Left lung (tissue), 10 donors: ENCODE data around the gene TBCB. TPM values are rescaled to one million over a fixed set of nuclear protein-coding genes. Genes with fewer than 3 reads are reported as not detected.

Experiments
- ATAC-seq: fragments of 200-7000 bp; cut with Tn5 transposase; one replicate; pipeline ENCODE4 v1.9.1; 2020; ENCODE audit warnings: moderate library complexity
- DNase-seq, 4 donors: peaks; one replicate each; pipeline ENCODE4 v3.0.0-alpha.2; 2013 to 2020
- H3K27ac ChIP-seq, 2 donors: fragments of 200-600 bp; sonication (generic) in 1 of 2; one replicate each; pipeline versions ENCODE4 v1.5.0 to v1.8.0; 2020 to 2021
- H3K27me3 ChIP-seq, 2 donors: fragments of 200-600 bp; sonication (generic) in 1 of 2; one replicate each; pipeline versions ENCODE4 v1.5.0 to v1.8.0; 2020 to 2021
- H3K36me3 ChIP-seq, 2 donors: fragments of 200-600 bp; sonication (generic) in 1 of 2; one replicate each; pipeline versions ENCODE4 v1.5.0 to v1.8.0; 2020 to 2021
- H3K4me1 ChIP-seq, 2 donors: fragments of 200-600 bp; one replicate each; pipeline ENCODE4 v1.8.0; 2021
- H3K4me3 ChIP-seq, 2 donors: fragments of 200-600 bp; sonication (generic) in 1 of 2; one replicate each; pipeline versions ENCODE4 v1.5.0 to v1.8.0; 2020 to 2021; ENCODE audit warnings: mild to moderate bottlenecking in 1 of 2
- H3K9me3 ChIP-seq, 2 donors: fragments of 200-600 bp; sonication (generic) in 1 of 2; one replicate each; pipeline versions ENCODE4 v1.5.0 to v1.8.0; 2020 to 2021
- intact Hi-C, 2 donors: fragments of 100-400 bp; cut with DNase I; formaldehyde crosslinking; loops; one replicate each; pipeline versions ENCODE4 v1.11.2 to v1.14.2; 2022
- polyA plus RNA-seq, 6 donors: library from polyadenylated mRNA; unstranded; fragments of 120-200 nt; gene quantifications; one replicate each; pipeline ENCODE4 v1.2.1, GENCODE V29; 2013; ENCODE audit not compliant: insufficient read length in 6 of 6
- total RNA-seq, 2 donors: library from RNA; stranded (reverse); fragmentation: NEBNext Ultra II Directional; extraction: Animal tissue kit (Norgen Biotek cat#: 25700); gene quantifications; one replicate each; pipeline ENCODE4 v1.2.1, GENCODE V29; 2021
- TF ChIP-seq, protein P1 (sequence below), 2 donors: fragments of 200-600 bp; sonication (generic) in 1 of 2; IDR thresholded peaks; one replicate each; pipeline versions ENCODE4 v1.5.0 to v1.8.0; 2021; ENCODE audit warnings: antibody characterized with exemption in 2 of 2
- donor health status: DM: no; HTN: yes; CAD: no.
- donor health status: DM: no; HTN: no; CAD: no.

The TBCB gene
- total and polyA plus RNA-seq, 8 donors, result 90.2 to 130 (median 114) TPM

DNA sequence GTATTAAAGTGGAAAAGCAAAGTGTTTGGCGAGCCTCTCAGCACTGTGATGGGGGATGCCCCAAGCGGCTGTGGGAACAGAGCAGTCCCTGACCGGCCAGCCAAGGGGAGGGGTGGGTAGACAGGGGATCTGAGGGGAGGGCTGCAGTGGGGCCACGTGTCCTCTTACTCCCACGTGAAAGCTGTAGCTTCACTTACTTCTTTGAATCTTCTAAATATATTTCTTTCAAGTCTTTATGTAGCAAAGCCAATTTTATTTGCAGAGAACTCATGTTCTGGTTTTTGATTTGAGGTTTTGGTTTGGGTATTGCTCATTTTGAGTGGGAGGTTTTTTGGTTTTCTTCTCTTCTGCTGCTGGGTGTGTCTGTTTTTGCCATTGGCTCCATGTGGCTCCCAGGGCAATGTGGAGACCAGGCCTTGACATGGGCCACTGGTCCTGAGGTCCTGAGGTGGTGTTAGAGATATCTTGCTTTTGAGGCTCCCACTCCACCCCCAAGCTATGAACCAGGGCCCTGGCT lies 22.1 kb upstream of the TBCB start:
- Histone ChIP-seq H3K27ac (no peak overlapping the region), H3K4me1 (no peaks in the 10 kb centered on the region)
- no peak for ATAC-seq

DNA sequence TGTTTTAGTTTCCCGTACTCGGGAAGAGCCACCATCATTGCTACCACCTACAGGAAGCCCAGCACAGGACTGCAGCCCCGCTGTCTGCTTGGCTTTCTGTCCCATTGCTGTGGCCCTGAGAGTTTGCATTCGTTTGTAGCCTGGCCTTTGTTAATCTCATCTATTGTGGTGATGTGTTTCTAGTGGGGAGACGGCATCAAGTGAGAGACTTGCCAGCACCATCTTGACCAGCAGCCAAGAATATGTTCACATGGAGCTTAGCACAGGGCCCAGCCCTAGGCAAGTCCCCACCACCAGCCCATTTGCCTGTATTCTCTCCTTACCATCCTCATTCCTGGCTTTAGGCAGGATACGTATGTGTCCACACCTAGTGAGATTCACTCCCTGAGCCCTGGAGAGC lies 21.6 kb upstream of the TBCB start:
- H3K4me1 ChIP-seq, result no peaks in the 10 kb centered on the region
- H3K27me3 ChIP-seq, result no peaks in the 10 kb centered on the region
- intact Hi-C loops, result no loop called here
- ATAC-seq, result no peak
- DNase-seq, result no peak
- no peak overlapping the region for H3K27ac ChIP-seq
- TF ChIP-seq, protein P1, sequence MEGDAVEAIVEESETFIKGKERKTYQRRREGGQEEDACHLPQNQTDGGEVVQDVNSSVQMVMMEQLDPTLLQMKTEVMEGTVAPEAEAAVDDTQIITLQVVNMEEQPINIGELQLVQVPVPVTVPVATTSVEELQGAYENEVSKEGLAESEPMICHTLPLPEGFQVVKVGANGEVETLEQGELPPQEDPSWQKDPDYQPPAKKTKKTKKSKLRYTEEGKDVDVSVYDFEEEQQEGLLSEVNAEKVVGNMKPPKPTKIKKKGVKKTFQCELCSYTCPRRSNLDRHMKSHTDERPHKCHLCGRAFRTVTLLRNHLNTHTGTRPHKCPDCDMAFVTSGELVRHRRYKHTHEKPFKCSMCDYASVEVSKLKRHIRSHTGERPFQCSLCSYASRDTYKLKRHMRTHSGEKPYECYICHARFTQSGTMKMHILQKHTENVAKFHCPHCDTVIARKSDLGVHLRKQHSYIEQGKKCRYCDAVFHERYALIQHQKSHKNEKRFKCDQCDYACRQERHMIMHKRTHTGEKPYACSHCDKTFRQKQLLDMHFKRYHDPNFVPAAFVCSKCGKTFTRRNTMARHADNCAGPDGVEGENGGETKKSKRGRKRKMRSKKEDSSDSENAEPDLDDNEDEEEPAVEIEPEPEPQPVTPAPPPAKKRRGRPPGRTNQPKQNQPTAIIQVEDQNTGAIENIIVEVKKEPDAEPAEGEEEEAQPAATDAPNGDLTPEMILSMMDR (IDR thresholded peaks at IDR 0.05), result no peak
- peaks cover 0 to 32% of the 10 kb centered on the region in 2 donors for H3K36me3 ChIP-seq
- H3K4me3 ChIP-seq, result no peak overlapping the region
- H3K9me3 ChIP-seq, result no peaks in the 10 kb centered on the region

More for the DNA sequence above, 22.1 kb upstream of the TBCB start:
- Histone ChIP-seq H3K4me3 (no peak overlapping the region), H3K27me3 (no peaks in the 10 kb centered on the region), H3K9me3 (no peaks in the 10 kb centered on the region), H3K36me3 (peaks cover 0 to 37% of the 10 kb centered on the region in 2 donors)
- intact Hi-C loops, result no loop called here
- TF ChIP-seq, protein P1 (IDR thresholded peaks at IDR 0.05), result no peak
- DNase-seq, result no peak

DNA sequence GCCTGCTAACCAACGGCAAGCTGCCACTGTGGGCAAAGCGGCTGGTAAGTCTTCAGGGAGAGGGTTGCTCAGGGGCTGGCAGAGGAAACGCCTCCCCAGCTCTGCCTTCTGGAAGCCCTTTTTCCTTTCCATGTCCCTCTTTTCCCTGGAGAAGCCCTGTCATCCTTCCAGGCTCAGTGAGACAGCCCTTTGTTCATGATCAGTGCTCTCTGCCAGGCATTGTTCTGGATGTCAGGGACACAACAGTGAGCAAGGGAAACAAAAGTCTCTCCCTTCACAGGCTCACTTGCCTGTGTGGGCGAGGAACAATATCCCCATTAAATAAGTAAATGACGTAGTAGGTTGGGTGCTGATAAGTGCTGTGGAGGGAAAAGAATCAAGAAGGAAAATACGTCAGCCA lies 18.2 kb upstream of the TBCB start:
- H3K4me3 ChIP-seq, result no peak overlapping the region
- peaks cover 0 to 28% of the 10 kb centered on the region in 2 donors for H3K36me3 ChIP-seq
- no peak overlapping the region for H3K27ac ChIP-seq
- intact Hi-C loops, result no loop called here
- DNase-seq (no peak), ATAC-seq (no peak)
- H3K4me1 ChIP-seq, result no peaks in the 10 kb centered on the region
- H3K27me3 ChIP-seq, result no peaks in the 10 kb centered on the region
- TF ChIP-seq, protein P1 (IDR thresholded peaks at IDR 0.05), result no peak
- H3K9me3 ChIP-seq, result no peaks in the 10 kb centered on the region

DNA sequence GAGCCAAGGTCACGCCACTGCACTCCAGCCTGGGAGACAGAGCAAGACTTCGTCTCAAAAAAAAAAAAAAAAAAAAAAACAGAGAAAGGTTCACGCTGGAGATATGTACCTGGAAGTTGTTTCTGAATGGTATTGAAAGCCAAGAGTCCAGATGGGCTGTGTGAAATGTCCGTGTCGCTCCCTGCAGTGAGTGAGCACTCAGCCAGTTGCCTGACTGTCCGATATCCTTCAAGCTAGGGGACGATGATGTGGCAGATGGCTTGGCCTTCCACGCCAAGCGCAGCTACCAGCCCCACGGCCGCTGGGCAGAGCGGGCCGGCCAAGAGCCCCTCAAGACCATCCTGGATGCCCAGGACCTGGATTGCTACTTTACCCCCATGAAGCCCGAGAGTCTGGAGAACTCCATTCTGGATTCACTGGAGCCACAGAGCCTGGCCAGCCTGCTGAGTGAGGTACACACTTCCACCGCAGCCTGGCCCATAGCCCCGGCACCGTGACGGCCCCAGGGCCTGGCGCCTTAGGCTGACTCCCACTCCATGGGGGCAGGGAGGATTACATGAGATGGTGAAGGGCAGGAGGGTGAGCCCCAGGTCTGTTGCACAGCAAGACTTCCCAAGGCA lies 16.0 kb upstream of the TBCB start:
- Histone ChIP-seq H3K4me3 (no peak overlapping the region), H3K9me3 (no peaks in the 10 kb centered on the region), H3K27me3 (no peaks in the 10 kb centered on the region), H3K4me1 (no peaks in the 10 kb centered on the region), H3K27ac (no peak overlapping the region), H3K36me3 (peaks cover 0 to 50% of the 10 kb centered on the region in 2 donors)
- ATAC-seq (no peak), DNase-seq (no peak)
- TF ChIP-seq, protein P1 (IDR thresholded peaks at IDR 0.05), result no peak
- intact Hi-C loops, result no loop called here

DNA sequence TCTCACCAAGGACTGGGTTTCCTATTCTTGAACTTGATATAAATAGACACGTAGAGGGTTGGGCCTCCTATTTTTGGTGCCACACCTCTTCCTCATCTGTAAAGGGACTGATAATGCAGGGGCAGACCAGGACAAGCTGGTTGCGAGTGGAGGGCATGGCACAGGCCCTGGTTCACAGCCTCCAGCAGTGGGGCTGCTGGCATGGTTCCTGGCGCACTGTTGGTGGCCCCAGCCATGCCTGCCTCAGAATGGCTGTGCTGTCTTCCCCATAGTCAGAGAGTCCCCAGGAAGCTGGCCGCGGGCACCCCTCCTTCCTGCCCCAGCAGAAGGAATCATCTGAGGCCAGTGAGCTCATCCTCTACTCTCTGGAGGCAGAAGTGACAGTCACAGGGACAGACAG lies 14.8 kb upstream of the TBCB start:
- no peak for DNase-seq
- Histone ChIP-seq H3K27ac (no peak overlapping the region), H3K4me3 (no peak overlapping the region), H3K36me3 (peaks cover 0 to 62% of the 10 kb centered on the region in 2 donors), H3K9me3 (no peaks in the 10 kb centered on the region), H3K4me1 (no peaks in the 10 kb centered on the region), H3K27me3 (no peaks in the 10 kb centered on the region)
- ATAC-seq, result no peak
- TF ChIP-seq, protein P1 (IDR thresholded peaks at IDR 0.05), result no peak
- intact Hi-C loops, result no loop called here
